Heart left ventricle (tissue), 13 donors: ENCODE data around the gene HTN1.
"Not testable (repeated sequence)": the region's sequence is repeated elsewhere in the genome, so short reads cannot be mapped to it uniquely, and the experiment has no call there.

Experiments
- POLR2A ChIP-seq, 2 donors: fragments of 450-650 bp; IDR thresholded peaks; one replicate each; pipeline ENCODE4 v1.6.1; 2017; ENCODE audit warnings: antibody characterized with exemption in 2 of 2, mild to moderate bottlenecking in 2 of 2, moderate library complexity in 2 of 2
- TF ChIP-seq, protein P1 (sequence below), 12 donors: fragments of 200-600 bp; sonication (generic) in 4 of 12; IDR thresholded peaks; one replicate each; pipeline versions ENCODE4 v1.5.0 to v1.8.0; 2018 to 2022; ENCODE audit warnings: antibody characterized with exemption in 12 of 12, mild to moderate bottlenecking in 5 of 12
- donor health status: ischemic (EF 13 %, LVEDD 7.1; RV severe dilation, severe dysfunction).
- donor health status: DM: no; HTN: yes; CAD: no.
- donor health status: DM: no; HTN: no; CAD: no.
- donor health status: ischemic (EF 25% LVEDD 6.9; RV normal size, moderate dysfunction).
- donor health status: ischemic (EF 25% LVEDD 5.7; RV mildly dilated, moderate dysfunction).
- donor health status: ischemic (EF 35%, LVEDD 5.7; RV mildly dilated, moderate dysfunction).
- donor health status: nonischemic (EF 11% LVEDD 7.7; RV severe dilation, severe dysfunction).
- donor health status: DM: yes; HTN: yes; CAD: no.
- donor health status: PGD.
- donor health status: ischemic (EF 29% LVEDD 5.4; RV normal size, mild dysfunction).
- donor health status: nonischemic (EF 23%, LVEDD 6.1; RV moderate dilation, normal function).

DNA sequence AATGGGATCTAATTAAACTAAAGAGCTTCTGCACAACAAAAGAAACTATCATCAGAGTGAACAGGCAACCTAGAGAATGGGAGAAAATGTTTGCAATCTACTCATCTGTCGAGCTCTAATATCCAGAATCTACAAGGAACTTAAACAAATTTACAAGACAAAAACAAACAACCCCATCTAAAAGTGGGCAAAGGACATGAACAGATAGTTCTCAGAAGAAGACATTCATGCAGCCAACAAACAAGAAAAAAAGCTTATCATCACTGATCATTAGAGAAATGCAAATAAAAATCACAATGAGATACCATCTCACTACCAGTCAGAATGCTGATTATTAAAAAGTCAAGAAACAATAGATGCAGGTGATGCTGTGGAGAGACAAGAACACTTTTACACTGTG is 6.3 kb downstream of the HTN1 start:
- TF ChIP-seq, protein P1, sequence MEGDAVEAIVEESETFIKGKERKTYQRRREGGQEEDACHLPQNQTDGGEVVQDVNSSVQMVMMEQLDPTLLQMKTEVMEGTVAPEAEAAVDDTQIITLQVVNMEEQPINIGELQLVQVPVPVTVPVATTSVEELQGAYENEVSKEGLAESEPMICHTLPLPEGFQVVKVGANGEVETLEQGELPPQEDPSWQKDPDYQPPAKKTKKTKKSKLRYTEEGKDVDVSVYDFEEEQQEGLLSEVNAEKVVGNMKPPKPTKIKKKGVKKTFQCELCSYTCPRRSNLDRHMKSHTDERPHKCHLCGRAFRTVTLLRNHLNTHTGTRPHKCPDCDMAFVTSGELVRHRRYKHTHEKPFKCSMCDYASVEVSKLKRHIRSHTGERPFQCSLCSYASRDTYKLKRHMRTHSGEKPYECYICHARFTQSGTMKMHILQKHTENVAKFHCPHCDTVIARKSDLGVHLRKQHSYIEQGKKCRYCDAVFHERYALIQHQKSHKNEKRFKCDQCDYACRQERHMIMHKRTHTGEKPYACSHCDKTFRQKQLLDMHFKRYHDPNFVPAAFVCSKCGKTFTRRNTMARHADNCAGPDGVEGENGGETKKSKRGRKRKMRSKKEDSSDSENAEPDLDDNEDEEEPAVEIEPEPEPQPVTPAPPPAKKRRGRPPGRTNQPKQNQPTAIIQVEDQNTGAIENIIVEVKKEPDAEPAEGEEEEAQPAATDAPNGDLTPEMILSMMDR (IDR thresholded peaks at IDR 0.05), result not testable (repeated sequence)
- TF ChIP-seq POLR2A (IDR thresholded peaks at IDR 0.05), result not testable (repeated sequence)
